Measurements from ENCODE around the gene MOAP1. TPM values are rescaled to one million over a fixed set of nuclear protein-coding genes. Genes with fewer than 3 reads are reported as not detected.
"Not testable (repeated sequence)": the region's sequence is repeated elsewhere in the genome, so short reads cannot be mapped to it uniquely, and the experiment has no call there.

The MOAP1 gene, protein sequence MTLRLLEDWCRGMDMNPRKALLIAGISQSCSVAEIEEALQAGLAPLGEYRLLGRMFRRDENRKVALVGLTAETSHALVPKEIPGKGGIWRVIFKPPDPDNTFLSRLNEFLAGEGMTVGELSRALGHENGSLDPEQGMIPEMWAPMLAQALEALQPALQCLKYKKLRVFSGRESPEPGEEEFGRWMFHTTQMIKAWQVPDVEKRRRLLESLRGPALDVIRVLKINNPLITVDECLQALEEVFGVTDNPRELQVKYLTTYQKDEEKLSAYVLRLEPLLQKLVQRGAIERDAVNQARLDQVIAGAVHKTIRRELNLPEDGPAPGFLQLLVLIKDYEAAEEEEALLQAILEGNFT
- 10 to 100 TPM; 18.3 to 30.2 TPM for total RNA-seq

DNA sequence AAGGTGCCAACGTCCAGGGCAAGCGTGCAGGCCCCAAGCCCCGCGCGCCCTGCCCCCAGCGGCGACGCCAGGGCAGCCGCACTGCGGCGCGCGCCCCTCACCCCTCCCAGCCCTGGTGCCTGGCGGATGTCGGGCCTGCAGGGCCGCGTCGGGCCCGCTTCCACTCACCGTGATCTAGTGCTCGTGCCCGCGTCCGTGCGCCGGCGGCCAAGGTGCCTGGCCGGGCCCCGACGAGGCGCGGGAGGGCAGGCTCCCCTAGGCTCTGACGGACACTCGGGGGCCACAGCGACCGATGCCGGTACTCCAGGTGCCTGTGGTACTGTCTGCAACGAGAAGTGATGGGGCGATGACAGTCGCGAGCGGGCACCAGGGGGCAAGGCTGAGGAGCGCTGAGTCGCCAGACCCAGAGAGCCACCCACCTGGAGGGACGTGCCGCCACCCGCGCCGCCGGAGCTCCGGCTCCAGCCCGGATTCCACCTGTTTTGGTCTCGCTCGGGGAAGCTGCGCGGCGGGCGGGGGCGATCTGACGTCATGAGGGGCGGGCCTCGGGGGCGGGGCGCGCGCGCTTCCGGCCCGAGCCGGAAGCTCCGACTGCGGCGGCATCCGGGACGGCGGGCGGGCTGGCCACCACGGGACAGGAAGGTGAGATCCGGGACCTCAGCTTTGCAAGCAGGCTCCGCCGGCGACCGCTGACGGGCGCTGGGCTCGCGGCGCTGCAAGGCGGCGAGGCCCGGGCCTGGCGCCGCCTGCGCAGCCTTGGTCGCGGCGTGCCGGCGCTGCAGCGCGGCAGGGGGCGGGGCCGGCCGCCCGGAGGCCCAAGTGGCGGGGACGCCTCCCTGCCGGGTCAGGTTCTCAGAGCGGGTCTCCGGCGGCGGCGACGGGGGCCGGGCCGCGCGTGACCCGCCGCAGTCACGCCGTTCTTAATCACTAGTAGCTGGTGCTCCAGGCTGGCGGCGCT lies at the start of gene MOAP1, which contains the start of gene LYSET:
TSS of gene MOAP1 (minus strand) at position 507 of the 958 bp plus-strand sequence. CDS start 655 bp downstream, outside the sequence.
TSS of gene LYSET (plus strand) at position 927 of the 958 bp plus-strand sequence. CDS start 89 bp downstream, outside the sequence.
- ATAC-seq: peak; percentile 94 to 97
- Mint-ChIP-seq H3K27me3 (no peaks in the 10 kb centered on the region), H3K9me3 (no peaks in the 10 kb centered on the region), H3K36me3 (peaks cover 13% of the 10 kb centered on the region), H3K27ac (peak within 1 kb of the TSS; percentile 86 to 93), H3K4me3 (peak within 1 kb of the TSS; percentile 95), H3K4me1 (ENCODE audit: low read depth in 2 of 2) (peaks cover 29 to 32% of the 10 kb centered on the region in 2 donors)
- DNase-seq (ENCODE audit: low spot score): peak; percentile 95

DNA sequence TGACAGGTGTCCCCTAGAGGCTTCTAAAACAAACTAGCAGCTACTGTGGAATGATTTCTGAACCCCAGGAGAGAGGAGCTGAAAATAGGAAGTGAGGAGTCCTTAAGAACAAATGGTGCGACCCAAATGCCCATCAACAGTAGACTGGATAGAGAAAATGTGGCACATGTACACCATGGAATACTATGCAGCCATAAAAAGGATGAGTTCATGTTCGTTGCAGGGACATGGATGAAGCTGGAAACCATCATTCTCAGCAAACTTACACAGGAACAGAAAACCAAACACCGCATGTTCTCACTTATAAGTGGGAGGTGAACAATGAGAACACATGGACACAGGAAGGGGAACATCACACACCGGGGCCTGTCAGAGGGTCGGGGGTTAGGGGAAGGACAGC lies 48.4 kb upstream of the MOAP1 start:
- Mint-ChIP-seq H3K27me3 (peaks cover 0 to 26% of the 10 kb centered on the region in 2 donors), H3K4me1 (ENCODE audit: low read depth in 2 of 2) (peaks cover 0 to 17% of the 10 kb centered on the region in 2 donors)
- not testable (repeated sequence) for H3K36me3 Mint-ChIP-seq; DNase-seq (ENCODE audit: low spot score); H3K9me3 Mint-ChIP-seq; H3K4me3 Mint-ChIP-seq; H3K27ac Mint-ChIP-seq; ATAC-seq

DNA sequence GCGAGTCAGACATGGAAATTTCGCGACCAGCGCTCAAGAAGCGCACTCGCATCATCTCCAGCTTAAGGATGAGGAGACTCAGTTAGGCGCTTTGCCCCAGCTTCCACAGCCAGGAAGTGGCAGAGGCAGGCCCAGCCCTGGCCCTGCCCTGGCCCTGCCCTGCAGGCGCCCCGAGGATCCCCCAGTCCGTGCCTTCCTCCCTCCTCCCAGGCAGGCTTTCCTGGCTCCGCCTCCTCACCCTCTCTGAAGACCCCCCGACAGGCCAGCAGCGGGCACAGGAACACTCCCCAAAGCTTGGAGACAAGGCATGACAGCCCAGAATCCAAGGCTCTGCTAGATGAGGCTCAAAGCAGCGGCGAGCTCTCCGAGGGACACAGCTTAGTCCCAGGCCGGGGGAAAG lies 47.5 kb upstream of the MOAP1 start:
- Mint-ChIP-seq H3K27me3 (peaks cover 0 to 26% of the 10 kb centered on the region in 2 donors), H3K27ac (no peak overlapping the region), H3K36me3 (peaks cover 9% of the 10 kb centered on the region), H3K9me3 (no peaks in the 10 kb centered on the region), H3K4me1 (ENCODE audit: low read depth in 2 of 2) (peaks cover 0 to 17% of the 10 kb centered on the region in 2 donors), H3K4me3 (no peak overlapping the region)
- DNase-seq (ENCODE audit: low spot score): no peak
- no peak for ATAC-seq

DNA sequence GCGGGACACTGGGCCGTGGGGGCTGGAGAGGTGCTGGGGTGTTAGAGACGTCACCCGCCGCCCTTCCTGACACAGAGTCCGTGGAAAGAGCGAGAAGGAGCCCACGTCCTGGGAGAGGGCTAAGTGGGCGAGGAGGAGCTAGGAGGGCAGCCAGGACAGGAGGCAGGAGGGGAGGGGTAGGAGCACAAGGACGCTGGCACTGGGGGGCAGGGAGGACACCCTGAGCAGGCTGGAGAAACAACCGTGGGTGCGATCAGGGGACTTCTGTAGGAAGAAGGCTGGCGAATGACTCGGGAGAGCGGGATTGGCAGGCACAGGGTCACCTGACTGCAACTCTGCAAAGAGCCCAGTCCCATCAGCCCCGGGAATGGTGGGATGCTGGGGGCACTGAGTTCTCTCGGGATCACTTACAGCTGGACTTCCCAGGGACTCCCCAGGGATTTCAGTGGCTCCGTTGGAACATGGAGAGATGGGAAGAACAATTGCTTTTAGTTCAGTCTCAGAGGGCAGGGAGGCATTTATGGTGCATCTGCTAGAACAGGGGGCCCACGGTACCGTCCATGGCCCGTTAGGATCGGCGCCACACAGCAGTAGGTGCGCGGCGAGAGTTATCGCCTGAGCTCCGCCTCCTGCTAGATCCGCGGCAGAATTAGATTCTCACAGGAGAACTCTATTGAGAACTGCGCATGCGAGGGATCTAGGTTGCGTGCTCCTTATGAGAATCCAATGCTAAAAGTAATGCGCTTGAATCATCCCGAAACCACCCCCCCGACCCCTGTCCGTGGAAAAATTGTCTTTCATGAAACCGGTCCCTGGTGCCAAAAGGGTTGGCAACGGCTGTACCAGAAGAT lies 46.7 kb upstream of the MOAP1 start:
- H3K27ac Mint-ChIP-seq: no peak overlapping the region
- ATAC-seq: peak in 1 of 2 donors; percentile 40
- no peak for DNase-seq (ENCODE audit: low spot score)
- peaks cover 14% of the 10 kb centered on the region for H3K36me3 Mint-ChIP-seq
- no peak overlapping the region for H3K4me3 Mint-ChIP-seq
- H3K4me1 Mint-ChIP-seq (ENCODE audit: low read depth in 2 of 2): peaks cover 0 to 17% of the 10 kb centered on the region in 2 donors
- H3K27me3 Mint-ChIP-seq: peaks cover 0 to 26% of the 10 kb centered on the region in 2 donors
- no peaks in the 10 kb centered on the region for H3K9me3 Mint-ChIP-seq

DNA sequence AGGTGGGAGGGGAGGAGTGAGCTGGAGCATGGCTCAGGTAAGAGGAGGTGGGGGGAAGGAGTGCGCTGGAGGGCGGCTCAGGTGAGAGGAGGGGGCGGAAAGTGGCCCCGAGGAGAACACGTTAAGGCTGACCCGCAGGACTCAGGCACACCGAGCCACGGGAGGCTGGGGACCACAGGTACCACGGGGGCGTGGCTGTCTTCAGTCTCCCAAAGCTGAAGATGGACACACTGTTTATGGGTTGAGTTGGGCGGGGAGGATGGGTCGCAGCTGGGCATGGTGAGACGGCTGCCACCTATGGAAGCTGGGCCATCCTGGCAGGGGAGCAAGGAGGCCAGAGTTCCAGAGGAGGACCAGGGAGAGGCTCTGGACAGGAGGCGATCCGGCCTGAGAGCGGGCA lies 45.8 kb upstream of the MOAP1 start:
- Mint-ChIP-seq H3K4me1 (ENCODE audit: low read depth in 2 of 2) (peaks cover 0 to 17% of the 10 kb centered on the region in 2 donors), H3K9me3 (no peaks in the 10 kb centered on the region), H3K27me3 (peaks cover 0 to 26% of the 10 kb centered on the region in 2 donors), H3K4me3 (no peak overlapping the region), H3K27ac (no peak overlapping the region), H3K36me3 (peaks cover 20% of the 10 kb centered on the region)
- ATAC-seq: peak in 1 of 2 donors; percentile 26
- no peak for DNase-seq (ENCODE audit: low spot score)

DNA sequence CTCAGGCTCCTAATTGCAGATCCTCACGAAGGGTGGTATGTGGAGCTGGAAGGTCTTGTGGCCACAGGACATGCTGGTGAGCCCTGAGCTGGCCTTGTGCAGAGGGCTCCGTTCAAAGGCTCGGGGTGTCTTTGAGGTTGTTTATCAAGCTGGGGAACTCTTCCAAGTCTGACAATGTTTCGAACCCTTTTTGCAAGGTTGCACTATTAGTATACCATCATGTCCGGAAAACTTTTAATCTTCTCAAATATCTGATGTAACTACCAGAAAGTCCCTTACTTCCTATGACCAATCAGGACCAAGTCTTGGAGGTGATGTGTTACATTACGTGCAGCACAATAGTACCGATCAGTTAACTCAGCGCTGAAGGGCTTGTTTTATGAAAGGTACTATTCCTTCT lies 43.9 kb upstream of the MOAP1 start:
- H3K9me3 Mint-ChIP-seq: no peaks in the 10 kb centered on the region
- H3K27me3 Mint-ChIP-seq: peaks cover 0 to 18% of the 10 kb centered on the region in 2 donors
- no peak for DNase-seq (ENCODE audit: low spot score)
- no peak overlapping the region for H3K4me3 Mint-ChIP-seq
- H3K4me1 Mint-ChIP-seq (ENCODE audit: low read depth in 2 of 2): peaks cover 0 to 9% of the 10 kb centered on the region in 2 donors
- ATAC-seq: no peak
- peaks cover 20% of the 10 kb centered on the region for H3K36me3 Mint-ChIP-seq
- no peak overlapping the region for H3K27ac Mint-ChIP-seq

DNA sequence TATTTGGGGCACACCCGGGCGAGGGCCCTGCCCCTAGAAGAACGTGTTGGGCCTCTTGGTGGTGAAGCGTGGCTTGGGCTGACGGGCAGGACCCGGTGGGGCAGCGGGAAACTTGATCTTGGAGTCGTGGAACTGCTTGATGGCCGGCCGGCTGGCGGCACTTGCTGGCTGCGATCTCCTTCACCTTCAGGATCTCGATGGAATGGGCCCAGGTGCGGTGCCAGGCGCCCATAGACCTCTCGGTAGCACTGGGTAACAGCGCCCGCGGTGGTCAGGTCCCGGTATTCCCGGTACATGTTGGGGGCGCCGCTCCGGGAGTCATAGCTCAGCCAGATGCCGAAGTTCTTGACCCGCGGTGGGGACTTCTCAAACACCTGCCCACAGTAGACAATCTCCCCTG lies 38.9 kb upstream of the MOAP1 start:
- Mint-ChIP-seq H3K9me3 (no peaks in the 10 kb centered on the region), H3K4me1 (ENCODE audit: low read depth in 2 of 2) (no peaks in the 10 kb centered on the region), H3K27ac (no peak overlapping the region), H3K36me3 (peaks cover 35% of the 10 kb centered on the region), H3K4me3 (no peak overlapping the region), H3K27me3 (no peaks in the 10 kb centered on the region)
- ATAC-seq (no peak), DNase-seq (ENCODE audit: low spot score) (no peak)

DNA sequence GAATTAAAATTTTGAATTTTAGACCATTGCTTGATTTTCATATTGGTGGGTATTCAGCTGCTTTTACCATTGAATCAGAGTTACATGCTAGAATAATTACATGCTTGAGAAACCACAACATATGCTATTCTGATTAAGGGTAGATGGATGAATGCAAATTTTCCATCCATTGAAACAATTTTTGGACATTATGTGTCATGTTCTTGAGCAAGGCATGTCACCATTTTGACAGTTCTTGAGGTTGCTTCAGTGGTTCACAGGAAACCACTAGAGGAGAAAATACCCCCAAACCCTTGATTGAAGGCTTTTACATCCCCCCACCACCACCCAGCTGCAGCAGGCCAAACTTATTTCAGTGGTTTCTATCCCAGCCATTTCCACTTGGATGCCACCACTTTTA lies 35.8 kb upstream of the MOAP1 start:
- Mint-ChIP-seq H3K4me1 (ENCODE audit: low read depth in 2 of 2) (no peaks in the 10 kb centered on the region), H3K27me3 (no peaks in the 10 kb centered on the region), H3K27ac (no peak overlapping the region), H3K9me3 (no peaks in the 10 kb centered on the region), H3K36me3 (peaks cover 25% of the 10 kb centered on the region), H3K4me3 (no peak overlapping the region)
- ATAC-seq (no peak), DNase-seq (ENCODE audit: low spot score) (no peak)

DNA sequence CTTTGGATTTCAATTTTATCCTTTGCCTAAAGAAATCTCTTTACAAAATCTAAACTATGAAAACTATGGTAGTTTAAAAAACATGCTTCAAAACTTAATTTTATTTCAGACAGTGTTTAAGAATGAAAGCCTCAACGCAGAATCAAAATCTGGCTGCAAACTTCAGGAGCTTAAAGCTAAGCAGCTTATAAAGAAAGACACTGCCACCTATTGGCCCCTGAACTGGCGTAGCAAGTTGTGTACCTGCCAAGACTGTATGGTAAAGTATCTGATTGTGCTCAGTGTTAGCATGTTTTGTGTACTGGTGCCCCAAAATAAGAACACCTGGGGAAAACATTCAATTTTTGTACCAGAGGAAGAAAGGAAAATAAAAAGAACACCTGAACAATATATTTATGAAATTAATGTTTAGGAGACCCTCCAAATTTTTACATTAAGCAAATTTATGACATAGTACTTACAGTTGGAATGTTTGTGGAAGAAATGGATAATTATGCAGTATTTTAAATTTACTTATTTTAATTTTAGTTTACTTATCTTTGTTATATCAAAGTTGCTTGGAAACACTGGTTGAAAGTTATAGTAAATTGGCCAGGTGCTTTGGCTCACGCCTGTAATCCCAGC lies 34.5 kb upstream of the MOAP1 start:
- ATAC-seq: no peak
- DNase-seq (ENCODE audit: low spot score): no peak
- no peaks in the 10 kb centered on the region for H3K9me3 Mint-ChIP-seq
- H3K4me1 Mint-ChIP-seq (ENCODE audit: low read depth in 2 of 2): no peaks in the 10 kb centered on the region
- H3K36me3 Mint-ChIP-seq: peaks cover 27% of the 10 kb centered on the region
- H3K27ac Mint-ChIP-seq: no peak overlapping the region
- no peaks in the 10 kb centered on the region for H3K27me3 Mint-ChIP-seq
- no peak overlapping the region for H3K4me3 Mint-ChIP-seq

DNA sequence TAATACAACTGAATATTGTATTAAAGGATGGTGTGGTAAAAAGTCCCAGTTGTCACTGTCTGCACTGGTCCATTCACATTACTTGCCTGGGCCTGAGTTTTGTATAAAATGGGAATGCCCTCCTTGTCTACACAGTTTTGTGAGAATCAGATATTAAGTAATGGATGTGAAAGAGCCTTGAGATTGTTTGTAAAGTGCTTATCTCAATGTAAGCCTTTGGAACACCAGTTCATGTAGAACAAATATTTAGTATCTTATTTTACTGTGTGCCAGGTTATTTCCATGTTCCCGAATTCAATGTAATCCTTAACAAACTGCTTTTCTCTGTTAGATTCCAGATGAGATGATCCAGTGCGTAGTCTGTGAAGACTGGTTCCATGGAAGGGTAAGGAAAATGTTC lies 29.9 kb upstream of the MOAP1 start:
- Mint-ChIP-seq H3K27me3 (no peaks in the 10 kb centered on the region), H3K27ac (no peak overlapping the region), H3K9me3 (no peaks in the 10 kb centered on the region), H3K36me3 (peaks cover 29% of the 10 kb centered on the region), H3K4me3 (no peak overlapping the region), H3K4me1 (ENCODE audit: low read depth in 2 of 2) (no peaks in the 10 kb centered on the region)
- ATAC-seq (no peak), DNase-seq (ENCODE audit: low spot score) (no peak)

DNA sequence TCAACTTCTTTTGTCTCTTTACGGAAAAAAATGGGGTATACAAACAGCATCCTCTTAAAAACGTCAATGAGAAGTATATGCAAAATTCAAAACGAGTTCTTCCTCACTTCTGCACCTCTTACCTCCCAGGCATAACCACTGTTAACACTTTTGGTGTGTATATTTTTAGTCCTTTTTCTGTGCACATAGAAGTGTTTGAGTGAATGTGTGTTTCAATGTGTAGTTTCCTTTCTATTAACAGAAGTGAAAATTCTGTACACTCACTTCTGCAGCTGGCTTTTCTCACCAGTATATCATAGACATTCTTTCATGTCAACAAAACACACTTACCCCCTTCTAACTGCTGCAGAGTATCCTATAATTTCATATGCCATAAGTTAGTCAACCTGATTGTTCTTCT lies 27.7 kb upstream of the MOAP1 start:
- peaks cover 23% of the 10 kb centered on the region for H3K36me3 Mint-ChIP-seq

DNA sequence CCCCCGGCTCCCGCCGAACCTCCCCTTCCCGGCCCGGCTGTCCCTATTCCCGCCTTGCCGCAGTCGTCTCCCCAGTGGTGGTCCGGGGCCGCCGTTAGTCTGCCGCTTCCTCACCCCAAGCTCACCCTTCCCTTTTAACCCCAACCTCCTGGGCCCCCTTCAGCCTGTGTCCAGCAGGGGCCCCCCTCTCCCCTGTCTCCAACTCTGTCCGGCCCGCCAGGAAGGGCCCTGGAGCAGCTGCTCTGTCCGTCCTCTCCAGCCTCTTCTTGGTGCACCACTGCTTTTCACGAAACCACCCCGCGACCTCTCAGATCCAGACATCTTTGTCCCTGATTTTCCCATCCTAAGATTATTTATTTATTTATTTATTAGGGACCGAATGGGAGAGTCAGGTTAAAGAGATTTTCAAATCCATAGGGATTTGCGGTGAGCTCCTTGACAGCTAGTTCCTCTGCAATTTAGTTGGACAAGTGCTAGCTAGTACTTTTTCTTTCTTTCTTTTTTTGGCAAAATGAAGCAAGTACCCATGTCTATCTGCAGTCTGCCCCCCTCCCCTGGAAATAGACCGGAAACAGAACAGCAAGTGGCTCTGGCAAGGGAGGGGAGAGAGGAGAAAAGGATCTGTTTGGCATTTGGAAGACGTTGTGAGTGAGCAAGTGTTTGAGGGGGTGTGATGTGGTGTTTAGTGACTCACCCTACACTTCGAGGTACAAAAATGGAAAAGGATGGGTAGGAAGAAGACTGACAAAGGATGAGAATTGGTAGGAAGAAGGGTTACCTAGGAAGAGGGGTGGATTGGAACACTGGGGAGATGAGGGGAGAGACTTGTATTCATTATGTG lies 23.0 kb upstream of the MOAP1 start:
- ATAC-seq (peak; percentile 65 to 74), DNase-seq (ENCODE audit: low spot score) (peak; percentile 65)
- Mint-ChIP-seq H3K4me1 (ENCODE audit: low read depth in 2 of 2) (peaks cover 27 to 38% of the 10 kb centered on the region in 2 donors), H3K27me3 (no peaks in the 10 kb centered on the region), H3K27ac (peak overlapping the region; percentile 97 to 99), H3K36me3 (peaks cover 11% of the 10 kb centered on the region), H3K9me3 (no peaks in the 10 kb centered on the region), H3K4me3 (peak overlapping the region; percentile 89)

More for the DNA sequence above, 27.7 kb upstream of the MOAP1 start:
- H3K9me3 Mint-ChIP-seq: no peaks in the 10 kb centered on the region
- DNase-seq (ENCODE audit: low spot score) (no peak), ATAC-seq (no peak)
- no peak overlapping the region for H3K27ac Mint-ChIP-seq
- peaks cover 5 to 16% of the 10 kb centered on the region in 2 donors for H3K4me1 Mint-ChIP-seq (ENCODE audit: low read depth in 2 of 2)
- no peaks in the 10 kb centered on the region for H3K27me3 Mint-ChIP-seq
- H3K4me3 Mint-ChIP-seq: no peak overlapping the region
